ENCODE results near the gene TET3.

- TF ChIP-seq, protein P1, sequence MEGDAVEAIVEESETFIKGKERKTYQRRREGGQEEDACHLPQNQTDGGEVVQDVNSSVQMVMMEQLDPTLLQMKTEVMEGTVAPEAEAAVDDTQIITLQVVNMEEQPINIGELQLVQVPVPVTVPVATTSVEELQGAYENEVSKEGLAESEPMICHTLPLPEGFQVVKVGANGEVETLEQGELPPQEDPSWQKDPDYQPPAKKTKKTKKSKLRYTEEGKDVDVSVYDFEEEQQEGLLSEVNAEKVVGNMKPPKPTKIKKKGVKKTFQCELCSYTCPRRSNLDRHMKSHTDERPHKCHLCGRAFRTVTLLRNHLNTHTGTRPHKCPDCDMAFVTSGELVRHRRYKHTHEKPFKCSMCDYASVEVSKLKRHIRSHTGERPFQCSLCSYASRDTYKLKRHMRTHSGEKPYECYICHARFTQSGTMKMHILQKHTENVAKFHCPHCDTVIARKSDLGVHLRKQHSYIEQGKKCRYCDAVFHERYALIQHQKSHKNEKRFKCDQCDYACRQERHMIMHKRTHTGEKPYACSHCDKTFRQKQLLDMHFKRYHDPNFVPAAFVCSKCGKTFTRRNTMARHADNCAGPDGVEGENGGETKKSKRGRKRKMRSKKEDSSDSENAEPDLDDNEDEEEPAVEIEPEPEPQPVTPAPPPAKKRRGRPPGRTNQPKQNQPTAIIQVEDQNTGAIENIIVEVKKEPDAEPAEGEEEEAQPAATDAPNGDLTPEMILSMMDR (optimal IDR thresholded peaks at IDR 0.05 in 1 of 3, IDR thresholded peaks at IDR 0.05 in 1 of 3, conservative IDR thresholded peaks at IDR 0.05 in 1 of 3; ENCODE audit: extremely low read depth in 1 of 3, insufficient read depth in 2 of 3, low read length in 3 of 3) = no peak
- TF ChIP-seq EZH2 (IDR thresholded peaks at IDR 0.05; ENCODE audit: low read length) = no peak
Observed at GRCh38 chr2:74009577-74009976, 24.9 kb downstream of the TET3 start.

Measured in keratinocyte (primary cell).